Chondrocyte (in vitro differentiated cells): ENCODE data around the gene PJA1. TPM values are rescaled to one million over a fixed set of nuclear protein-coding genes. Genes with fewer than 3 reads are reported as not detected.

Source experiments
- DNase-seq: peaks from one replicate; pipeline ENCODE4 v3.0.0; 2021; ENCODE audit warnings: mixed read lengths, low spot score
- H3K27ac Mint-ChIP-seq: one replicate; pipeline ENCODE4 v1.8.0; 2021; ENCODE audit warnings: mild to moderate bottlenecking, moderate library complexity, mixed read lengths; ENCODE audit not compliant: unreplicated experiment
- H3K27me3 Mint-ChIP-seq: 2 replicates; pipeline ENCODE4 v1.8.0; 2021; ENCODE audit warnings: low read depth, mixed read lengths
- H3K36me3 Mint-ChIP-seq: 2 replicates; pipeline ENCODE4 v1.8.0; 2021; ENCODE audit warnings: low read depth, mixed read lengths
- H3K4me1 Mint-ChIP-seq: 2 replicates; pipeline ENCODE4 v1.8.0; 2021; ENCODE audit warnings: low read depth, mild to moderate bottlenecking, mixed read lengths
- H3K4me3 Mint-ChIP-seq: one replicate; pipeline ENCODE4 v1.8.0; 2021; ENCODE audit warnings: mild to moderate bottlenecking, moderate library complexity, mixed read lengths; ENCODE audit not compliant: unreplicated experiment
- H3K9me3 Mint-ChIP-seq: 2 replicates; pipeline ENCODE4 v1.8.0; 2021; ENCODE audit warnings: low read depth, mixed read lengths
- long read RNA-seq: library from polyadenylated mRNA; stranded (forward); transcript quantifications from one replicate; pipeline ENCODE4 v2.0.0, GENCODE V29; 2021
- total RNA-seq: library from RNA; stranded (reverse); gene quantifications from 3 replicates; pipeline ENCODE4 v1.2.1, GENCODE V29; 2021
- TF ChIP-seq, protein P1 (sequence below): fragments of 200-600 bp; sonication (generic); IDR thresholded peaks from 2 replicates; pipeline ENCODE4 v1.5.0; 2021; ENCODE audit warnings: antibody characterized with exemption, mild to moderate bottlenecking, moderate library complexity

The PJA1 gene, protein sequence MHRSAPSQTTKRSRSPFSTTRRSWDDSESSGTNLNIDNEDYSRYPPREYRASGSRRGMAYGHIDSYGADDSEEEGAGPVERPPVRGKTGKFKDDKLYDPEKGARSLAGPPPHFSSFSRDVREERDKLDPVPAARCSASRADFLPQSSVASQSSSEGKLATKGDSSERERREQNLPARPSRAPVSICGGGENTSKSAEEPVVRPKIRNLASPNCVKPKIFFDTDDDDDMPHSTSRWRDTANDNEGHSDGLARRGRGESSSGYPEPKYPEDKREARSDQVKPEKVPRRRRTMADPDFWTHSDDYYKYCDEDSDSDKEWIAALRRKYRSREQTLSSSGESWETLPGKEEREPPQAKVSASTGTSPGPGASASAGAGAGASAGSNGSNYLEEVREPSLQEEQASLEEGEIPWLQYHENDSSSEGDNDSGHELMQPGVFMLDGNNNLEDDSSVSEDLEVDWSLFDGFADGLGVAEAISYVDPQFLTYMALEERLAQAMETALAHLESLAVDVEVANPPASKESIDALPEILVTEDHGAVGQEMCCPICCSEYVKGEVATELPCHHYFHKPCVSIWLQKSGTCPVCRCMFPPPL
- 20.7 to 34.8 TPM (median 30.1 TPM) in 3 replicates for total RNA-seq
- long read RNA-seq, transcript PJA1-202 (2 exons, 2,672 nt): major isoform, 86 of 122 reads
- long read RNA-seq, transcript PJA1-201 (2 exons, 2,755 nt): minor isoform, 10 of 122 reads
- long read RNA-seq, transcript PJA1-203 (1 exons, 2,692 nt): minor isoform, 6 of 122 reads
- long read RNA-seq, transcript PJA1-206 (2 exons, 887 nt): minor isoform, 17 of 122 reads
- long read RNA-seq, partial matches to known transcripts: 0 of 122 reads
- long read RNA-seq, other reads (novel, unspliced or antisense): 3 of 122 reads

DNA sequence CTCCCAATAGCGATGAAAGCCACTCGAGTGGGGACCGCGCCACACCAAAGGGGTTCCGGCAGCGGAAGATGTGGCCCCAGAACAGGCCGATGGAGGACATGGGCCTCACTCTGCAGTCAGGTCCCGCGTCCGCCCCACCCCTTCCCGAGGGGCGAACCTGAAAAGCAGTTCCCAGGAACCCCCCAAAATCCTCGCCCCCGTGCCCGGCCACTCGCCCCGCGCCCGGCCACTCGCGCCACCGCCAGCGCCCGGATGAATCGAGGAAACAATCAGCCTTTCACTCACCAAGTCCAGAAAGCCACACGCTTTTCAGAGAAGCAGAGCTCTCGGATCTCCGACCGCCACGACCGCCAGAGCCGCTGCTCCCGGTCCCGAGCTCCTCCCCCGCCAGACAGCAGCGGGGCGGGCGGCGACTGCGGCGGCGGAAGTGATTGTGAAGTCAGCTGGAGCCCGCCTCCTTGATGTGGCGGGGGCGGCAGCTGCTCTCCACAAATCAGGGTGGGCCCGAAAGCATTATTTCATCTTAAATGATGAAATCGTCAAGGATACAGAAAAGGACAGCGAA lies at the start of gene PJA1:
TSS of gene PJA1 (minus strand) at position 367 of the 565 bp plus-strand sequence. CDS start 2,380 bp downstream, outside the sequence.
- peaks cover 17% of the 10 kb centered on the region for H3K4me1 Mint-ChIP-seq
- no peaks in the 10 kb centered on the region for H3K27me3 Mint-ChIP-seq
- TF ChIP-seq, protein P1, sequence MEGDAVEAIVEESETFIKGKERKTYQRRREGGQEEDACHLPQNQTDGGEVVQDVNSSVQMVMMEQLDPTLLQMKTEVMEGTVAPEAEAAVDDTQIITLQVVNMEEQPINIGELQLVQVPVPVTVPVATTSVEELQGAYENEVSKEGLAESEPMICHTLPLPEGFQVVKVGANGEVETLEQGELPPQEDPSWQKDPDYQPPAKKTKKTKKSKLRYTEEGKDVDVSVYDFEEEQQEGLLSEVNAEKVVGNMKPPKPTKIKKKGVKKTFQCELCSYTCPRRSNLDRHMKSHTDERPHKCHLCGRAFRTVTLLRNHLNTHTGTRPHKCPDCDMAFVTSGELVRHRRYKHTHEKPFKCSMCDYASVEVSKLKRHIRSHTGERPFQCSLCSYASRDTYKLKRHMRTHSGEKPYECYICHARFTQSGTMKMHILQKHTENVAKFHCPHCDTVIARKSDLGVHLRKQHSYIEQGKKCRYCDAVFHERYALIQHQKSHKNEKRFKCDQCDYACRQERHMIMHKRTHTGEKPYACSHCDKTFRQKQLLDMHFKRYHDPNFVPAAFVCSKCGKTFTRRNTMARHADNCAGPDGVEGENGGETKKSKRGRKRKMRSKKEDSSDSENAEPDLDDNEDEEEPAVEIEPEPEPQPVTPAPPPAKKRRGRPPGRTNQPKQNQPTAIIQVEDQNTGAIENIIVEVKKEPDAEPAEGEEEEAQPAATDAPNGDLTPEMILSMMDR: no peak
- H3K4me3 Mint-ChIP-seq: peak within 1 kb of the TSS; percentile 77
- DNase-seq: no peak
- peak within 1 kb of the TSS; percentile 80 for H3K27ac Mint-ChIP-seq
- peaks cover 17% of the 10 kb centered on the region for H3K36me3 Mint-ChIP-seq
- peaks cover 13% of the 10 kb centered on the region for H3K9me3 Mint-ChIP-seq

DNA sequence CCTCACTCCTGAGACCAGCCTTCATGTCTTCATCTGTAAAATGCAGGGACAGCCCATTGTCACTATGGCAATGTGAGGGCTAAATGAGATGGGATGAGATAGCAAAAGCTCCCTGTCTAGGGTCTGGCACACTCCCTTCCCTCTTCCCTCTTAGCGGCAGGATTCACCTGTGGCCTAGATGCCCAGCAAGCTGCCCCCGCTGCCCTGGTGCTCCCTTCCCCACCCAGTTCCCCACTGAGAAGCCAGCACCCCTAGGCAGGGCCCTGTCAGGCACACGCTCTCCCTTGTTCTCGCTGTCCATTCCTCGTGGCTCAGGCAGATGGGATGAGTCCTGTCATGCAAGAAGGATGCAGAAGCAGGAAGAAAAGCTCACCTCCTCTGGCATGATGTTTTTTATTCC lies 49.2 kb upstream of the PJA1 start:
- peak; percentile 72 for DNase-seq
- H3K27ac Mint-ChIP-seq: no peak overlapping the region
- H3K4me3 Mint-ChIP-seq: no peak overlapping the region
- no peaks in the 10 kb centered on the region for H3K27me3 Mint-ChIP-seq
- TF ChIP-seq, protein P1: no peak
- no peaks in the 10 kb centered on the region for H3K4me1 Mint-ChIP-seq
- no peaks in the 10 kb centered on the region for H3K36me3 Mint-ChIP-seq
- peaks cover 6% of the 10 kb centered on the region for H3K9me3 Mint-ChIP-seq

DNA sequence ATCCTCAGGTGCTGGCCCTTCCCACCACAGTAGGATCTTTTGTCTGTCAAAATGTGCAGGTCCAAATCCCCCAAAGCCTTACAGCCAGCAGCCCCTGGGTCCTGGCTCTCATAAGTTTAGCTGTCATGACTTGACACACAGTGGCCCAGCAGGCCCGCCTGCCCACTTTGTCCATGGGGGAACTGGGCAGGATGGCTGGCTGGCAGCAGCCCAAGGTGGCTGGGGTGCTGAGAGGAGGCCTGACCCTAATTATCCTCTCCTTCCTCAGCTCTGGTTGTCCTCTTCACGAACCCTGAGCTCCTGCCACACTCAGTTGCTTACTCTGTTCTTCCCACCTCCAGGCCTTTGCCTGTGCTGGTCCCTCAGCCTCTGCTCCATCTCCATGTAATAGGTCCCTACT lies 46.4 kb upstream of the PJA1 start:
- no peaks in the 10 kb centered on the region for H3K27me3 Mint-ChIP-seq
- no peak overlapping the region for H3K4me3 Mint-ChIP-seq
- TF ChIP-seq, protein P1: no peak
- H3K9me3 Mint-ChIP-seq: peaks cover 11% of the 10 kb centered on the region
- DNase-seq: peak; percentile 67
- no peaks in the 10 kb centered on the region for H3K36me3 Mint-ChIP-seq
- no peak overlapping the region for H3K27ac Mint-ChIP-seq
- H3K4me1 Mint-ChIP-seq: no peaks in the 10 kb centered on the region

DNA sequence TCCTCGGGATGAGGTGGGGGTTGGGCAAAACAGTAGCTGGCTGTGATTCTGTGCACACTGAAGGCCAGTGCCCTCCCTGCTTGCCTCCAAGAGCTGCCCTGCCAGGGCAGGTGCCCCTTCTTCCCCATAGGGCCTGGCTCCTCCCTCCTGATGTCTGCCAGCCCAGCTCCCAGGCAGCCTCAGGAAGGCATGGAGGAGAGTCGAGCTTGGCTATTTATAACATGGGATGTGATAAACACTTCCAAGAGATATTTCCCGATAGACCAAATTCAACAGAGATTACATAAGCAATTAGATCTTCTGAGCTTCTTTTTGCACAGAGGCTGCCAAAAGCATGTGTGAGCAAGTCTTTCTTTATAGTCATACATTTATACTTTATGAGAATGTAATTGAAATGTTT lies 45.3 kb upstream of the PJA1 start:
- Mint-ChIP-seq H3K27me3 (no peaks in the 10 kb centered on the region), H3K4me1 (no peaks in the 10 kb centered on the region), H3K4me3 (no peak overlapping the region), H3K36me3 (no peaks in the 10 kb centered on the region), H3K27ac (no peak overlapping the region), H3K9me3 (peaks cover 11% of the 10 kb centered on the region)
- DNase-seq: peak; percentile 50
- TF ChIP-seq, protein P1: no peak

DNA sequence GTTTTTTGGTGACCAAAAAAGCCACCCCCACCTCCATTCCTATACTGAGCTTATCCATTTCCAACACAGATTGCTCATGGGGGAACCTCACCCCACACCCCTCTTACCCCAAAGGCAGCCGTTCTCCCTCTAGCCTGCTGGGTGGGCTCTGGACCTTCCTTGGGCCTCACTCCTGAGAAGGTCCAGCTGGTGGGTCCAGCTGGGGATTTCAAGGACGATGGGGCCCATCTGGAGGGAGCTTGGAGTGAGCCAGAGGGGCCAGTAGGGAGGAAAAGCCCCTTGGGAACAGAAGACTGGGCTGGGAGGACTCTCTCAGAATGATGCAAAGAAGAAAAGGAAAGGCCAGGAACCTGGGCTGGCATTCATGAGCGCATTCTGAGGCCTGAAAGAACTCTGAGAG lies 42.0 kb upstream of the PJA1 start:
- no peaks in the 10 kb centered on the region for H3K27me3 Mint-ChIP-seq
- no peaks in the 10 kb centered on the region for H3K36me3 Mint-ChIP-seq
- H3K4me1 Mint-ChIP-seq: no peaks in the 10 kb centered on the region
- TF ChIP-seq, protein P1: no peak
- H3K4me3 Mint-ChIP-seq: no peak overlapping the region
- H3K27ac Mint-ChIP-seq: no peak overlapping the region
- DNase-seq: no peak
- peaks cover 11% of the 10 kb centered on the region for H3K9me3 Mint-ChIP-seq
